NAMALWA (cell line): ENCODE data around the gene EWSR1.

Source experiments
- DNase-seq: peaks from one replicate; pipeline ENCODE4 v3.0.0-alpha.2; 2015; ENCODE audit warnings: low spot score

EWSR1 gene

GRCh38 chr22:29306835-29307595, 38.9 kb downstream of the EWSR1 start:
- no peak for DNase-seq

- no peak for DNase-seq
Measured at GRCh38 chr22:29307596-29308147, 39.6 kb downstream of the EWSR1 start.

- no peak for DNase-seq
Measured at GRCh38 chr22:29308148-29308790, 40.2 kb downstream of the EWSR1 start.

GRCh38 chr22:29308791-29309262, 40.8 kb downstream of the EWSR1 start:
- no peak for DNase-seq

DNA sequence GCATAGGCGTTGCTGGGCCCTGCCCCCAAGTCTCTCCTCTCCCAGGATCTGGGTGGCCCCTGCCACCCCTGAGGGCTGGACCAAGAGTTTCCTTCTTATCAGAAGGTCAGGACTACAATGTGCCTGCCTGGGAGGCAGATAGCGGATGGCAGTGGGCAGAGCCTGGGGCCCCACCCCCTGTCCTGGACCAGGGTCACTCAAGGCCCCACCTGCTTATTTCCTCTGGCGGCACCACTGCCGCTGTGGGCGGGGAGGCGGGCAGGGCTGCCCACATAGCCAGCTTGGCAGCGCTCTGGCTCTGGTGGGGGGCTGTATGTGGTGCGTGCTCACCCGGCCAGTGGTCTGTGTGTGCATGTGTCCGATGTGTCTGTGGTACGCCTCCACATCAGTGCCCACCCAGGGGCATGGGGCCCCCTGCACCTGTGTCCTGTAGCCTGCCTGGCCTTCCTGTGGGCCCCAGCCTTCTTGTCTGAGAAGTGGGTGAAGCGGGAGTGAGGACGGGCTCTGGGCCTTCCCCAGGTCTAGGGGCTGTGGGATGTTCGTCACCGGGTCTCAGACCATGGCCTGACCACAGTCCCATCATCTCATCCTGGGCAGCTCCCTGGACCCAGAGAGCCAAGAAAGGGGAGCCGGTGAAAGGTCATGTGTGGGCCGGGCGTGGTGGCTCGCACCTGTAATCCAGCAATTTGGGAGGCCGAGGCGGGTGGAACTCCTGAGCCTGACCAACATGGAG, 41.4 kb downstream of the EWSR1 start:
- no peak for DNase-seq

DNA sequence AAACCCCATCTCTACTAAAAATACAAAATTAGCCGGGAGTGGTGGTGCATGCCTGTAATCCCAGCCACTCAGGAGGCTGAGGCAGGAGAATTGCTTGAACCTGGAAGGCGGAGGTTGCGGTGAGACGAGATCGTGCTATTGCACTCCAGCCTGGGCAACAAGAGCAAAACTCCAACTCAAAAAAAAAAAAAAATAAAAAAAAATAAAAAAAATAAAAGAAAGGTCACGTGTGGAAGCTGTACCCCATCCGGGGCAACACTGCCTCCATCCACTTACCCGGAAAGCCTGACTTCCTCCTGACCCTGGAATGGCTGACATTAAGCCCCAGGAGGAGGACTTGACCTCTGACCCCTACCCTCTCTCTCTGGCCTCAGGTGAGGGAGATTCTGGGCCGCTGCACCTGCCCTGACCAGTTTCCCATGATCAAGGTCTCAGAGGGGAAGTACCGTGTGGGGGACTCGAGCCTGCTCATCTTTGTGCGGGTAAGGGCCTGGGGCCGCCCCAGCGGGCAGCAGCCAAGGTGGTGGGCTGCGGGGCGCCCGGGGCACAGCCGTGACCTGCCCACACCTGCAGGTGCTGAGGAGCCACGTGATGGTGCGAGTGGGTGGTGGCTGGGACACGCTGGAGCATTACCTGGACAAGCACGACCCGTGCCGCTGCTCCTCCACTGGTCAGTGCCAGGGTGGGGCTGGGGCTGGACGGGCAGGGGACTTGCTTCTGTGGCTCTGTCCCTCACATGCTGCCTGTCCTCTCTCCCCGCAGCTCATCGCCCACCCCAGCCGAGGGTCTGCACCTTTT, 42.2 kb downstream of the EWSR1 start:
- DNase-seq, result no peak

DNA sequence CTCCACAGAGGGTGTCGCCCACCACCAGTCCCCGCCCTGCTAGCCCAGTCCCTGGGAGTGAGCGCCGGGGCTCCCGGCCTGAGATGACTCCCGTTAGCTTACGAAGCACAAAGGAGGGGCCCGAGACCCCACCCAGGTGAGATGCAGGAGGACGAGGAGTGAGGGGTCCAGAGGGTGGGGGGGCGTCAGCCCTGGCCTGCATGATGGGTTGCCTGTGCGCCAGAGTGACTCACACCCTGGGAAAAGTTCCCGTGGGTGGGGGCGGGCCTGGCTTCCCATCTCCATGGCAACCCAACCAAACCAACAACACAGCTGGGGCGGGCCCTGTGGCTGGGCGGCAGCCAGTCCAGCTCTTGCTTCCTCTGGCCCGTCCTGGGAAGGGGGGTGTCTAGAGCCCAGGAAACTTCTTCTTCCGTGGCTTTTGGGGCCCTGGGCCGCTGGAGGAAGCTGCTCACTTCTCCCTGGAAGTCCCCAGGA, 42.8 kb downstream of the EWSR1 start:
- DNase-seq, result peak; percentile 61

DNA sequence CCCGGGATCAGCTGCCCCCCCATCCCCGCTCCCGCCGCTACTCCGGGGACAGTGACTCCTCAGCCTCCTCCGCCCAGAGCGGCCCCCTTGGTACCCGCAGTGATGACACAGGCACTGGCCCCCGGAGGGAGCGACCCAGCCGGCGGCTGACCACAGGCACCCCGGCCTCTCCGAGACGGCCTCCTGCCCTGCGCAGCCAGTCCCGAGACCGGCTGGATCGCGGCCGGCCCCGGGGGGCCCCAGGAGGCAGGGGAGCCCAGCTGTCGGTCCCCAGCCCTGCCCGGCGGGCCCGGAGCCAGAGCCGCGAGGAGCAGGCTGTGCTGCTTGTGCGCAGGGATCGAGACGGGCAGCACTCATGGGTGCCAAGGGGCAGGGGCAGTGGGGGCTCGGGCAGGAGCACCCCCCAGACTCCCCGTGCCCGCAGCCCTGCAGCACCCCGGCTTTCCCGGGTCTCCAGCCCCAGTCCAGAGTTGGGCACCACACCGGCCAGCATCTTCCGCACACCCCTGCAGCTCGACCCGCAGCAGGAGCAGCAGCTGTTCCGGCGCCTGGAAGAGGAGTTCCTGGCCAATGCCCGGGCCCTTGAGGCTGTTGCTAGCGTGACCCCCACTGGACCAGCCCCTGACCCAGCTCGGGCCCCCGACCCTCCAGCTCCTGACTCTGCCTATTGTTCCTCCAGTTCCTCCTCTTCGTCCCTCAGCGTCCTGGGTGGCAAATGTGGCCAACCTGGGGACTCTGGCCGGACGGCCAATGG, 43.6 kb downstream of the EWSR1 start:
- DNase-seq, result no peak

DNA sequence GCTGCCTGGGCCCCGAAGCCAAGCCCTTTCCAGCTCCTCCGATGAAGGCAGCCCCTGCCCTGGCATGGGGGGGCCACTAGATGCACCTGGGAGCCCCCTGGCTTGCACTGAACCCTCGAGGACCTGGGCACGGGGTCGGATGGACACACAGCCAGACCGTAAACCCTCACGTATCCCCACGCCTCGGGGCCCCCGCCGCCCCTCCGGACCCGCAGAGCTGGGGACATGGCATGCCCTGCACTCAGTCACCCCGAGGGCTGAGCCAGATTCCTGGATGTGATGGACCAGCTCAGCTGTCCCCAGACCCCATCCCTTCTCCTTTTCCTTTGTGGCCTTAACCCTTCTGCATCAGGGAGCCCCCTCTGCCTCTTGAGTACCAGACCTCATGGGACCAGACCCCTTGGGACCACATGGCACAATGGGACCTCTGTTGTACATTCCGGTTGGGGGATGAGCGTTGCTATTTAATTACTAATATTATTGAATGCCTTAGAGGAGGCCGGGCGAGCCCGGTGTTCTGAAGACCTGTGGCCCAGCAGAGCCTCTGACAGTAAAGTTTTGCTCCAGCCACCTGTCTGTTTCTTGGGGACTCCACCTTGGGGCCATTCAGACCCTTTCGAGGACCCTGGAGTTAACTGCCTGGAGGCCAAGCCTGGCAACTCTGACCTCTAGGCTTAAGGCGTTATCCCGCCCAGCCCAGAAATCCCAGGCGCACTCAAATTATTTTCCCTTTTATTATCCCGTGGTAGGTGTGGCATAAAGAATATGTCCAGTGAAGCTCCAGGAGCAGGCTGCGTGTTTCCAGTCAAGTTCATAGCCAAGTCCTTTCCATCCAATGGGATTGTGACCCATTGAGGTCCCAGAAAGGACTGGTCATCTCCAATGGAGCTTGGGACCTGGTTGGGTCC, 44.4 kb downstream of the EWSR1 start:
- DNase-seq, result no peak

- no peak for DNase-seq
Measured at GRCh38 chr22:29313126-29313575, 45.1 kb downstream of the EWSR1 start.

GRCh38 chr22:29313576-29314466, 45.8 kb downstream of the EWSR1 start:
- DNase-seq, result peak; percentile 38

DNA sequence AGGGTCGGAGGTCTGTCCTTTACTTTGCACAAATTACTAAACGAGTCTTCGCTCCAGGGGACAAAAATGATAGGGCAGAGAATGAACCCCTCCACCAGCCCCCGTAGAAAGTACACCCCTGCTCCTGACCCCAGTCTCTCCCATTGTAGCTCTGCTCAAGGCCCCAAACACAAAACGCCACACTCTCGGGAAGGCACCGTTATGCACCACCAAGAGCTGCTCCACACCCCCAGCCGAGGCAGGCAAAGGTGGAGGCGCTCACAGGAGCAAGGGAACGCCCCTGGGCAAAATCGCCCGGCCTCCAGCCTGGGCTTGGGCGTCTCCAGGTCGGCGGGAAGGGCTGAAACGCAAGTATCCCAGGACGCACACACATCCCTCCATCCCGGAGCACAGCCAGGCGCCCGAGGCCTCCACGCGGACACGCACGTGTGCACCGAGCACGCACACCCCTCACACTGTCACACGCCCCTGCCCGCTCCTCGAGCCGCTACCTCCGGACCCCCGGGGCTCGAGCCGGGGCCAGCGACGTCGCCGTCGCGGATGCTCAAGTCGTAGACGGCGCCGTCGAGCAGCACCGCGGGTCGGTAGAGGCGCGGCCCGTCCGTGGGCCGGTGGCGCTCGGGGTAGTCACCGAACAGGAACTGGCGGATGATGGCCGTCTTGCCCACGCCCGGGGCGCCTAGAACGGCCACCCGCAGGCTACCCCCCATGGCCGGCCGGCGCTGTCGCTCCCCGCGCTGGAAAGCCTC, 46.6 kb downstream of the EWSR1 start:
- DNase-seq, result no peak

- DNase-seq, result no peak
Measured at GRCh38 chr22:29315286-29316140, 47.4 kb downstream of the EWSR1 start, which contains the start of gene RASL10A. TSS of gene RASL10A (minus strand) at chr22:29315697. CDS start at chr22:29315246, 451 bp downstream.

DNA sequence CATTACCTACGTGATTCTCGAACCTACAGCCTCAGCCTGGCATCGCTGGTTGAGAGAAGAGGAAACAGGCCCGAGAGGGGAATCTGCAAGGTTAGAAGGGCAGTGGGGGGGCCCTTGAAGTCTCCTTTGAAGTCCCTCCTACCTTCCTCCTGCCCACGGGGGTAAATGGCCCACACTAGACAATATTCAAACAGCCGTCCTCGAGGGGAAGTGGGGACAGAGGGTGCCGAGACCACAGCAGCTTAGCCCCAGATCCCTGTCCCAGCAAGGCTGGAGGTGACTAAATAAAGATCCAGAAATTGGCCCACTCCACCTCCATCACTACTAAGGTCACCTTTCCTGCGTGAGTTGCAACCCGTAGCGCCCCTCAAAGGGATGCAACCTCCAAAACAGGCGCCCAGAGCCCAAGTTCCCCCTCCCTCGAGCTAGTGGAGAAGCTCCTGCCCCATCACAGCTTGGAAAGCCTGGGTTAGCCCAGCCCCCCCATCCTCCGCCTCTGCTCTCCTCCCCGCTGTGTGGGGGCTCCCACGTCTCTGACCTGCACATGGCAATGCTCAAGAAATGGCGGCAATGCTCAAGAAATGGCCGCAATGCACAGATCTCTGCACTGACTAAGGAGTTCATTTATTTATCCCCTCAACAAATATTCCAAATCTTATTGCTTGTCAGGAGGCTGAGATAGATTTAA, 48.2 kb downstream of the EWSR1 start:
- DNase-seq, result no peak

GRCh38 chr22:29317827-29318454, 49.9 kb downstream of the EWSR1 start:
- DNase-seq, result no peak

GRCh38 chr22:29319072-29319471, 51.0 kb downstream of the EWSR1 start:
- DNase-seq, result no peak
